Colon (tissue), 2 donors: ENCODE measurements around the gene SOD2.
A peak's percentile ranks its signal among the peaks of the same experiment; 100 is the strongest.
"Not testable (repeated sequence)": the region's sequence is repeated elsewhere in the genome, so short reads cannot be mapped to it uniquely, and the experiment has no call there.

Experiments
- FAIRE-seq: peaks from 2 replicates; lab custom pipeline; 2012; peaks lifted over from hg19 to GRCh38; lab: Jason Lieb, UNC
- donor health status: control.
- donor health status: control.

The SOD2 gene

GRCh38 chr6:159693128-159693893, at the start of gene SOD2:
Gene SOD2 (minus strand): TSS chr6:159693241. CDS start chr6:159693167, 74 bp downstream.
- no peak for FAIRE-seq

GRCh38 chr6:159742165-159742564, 49.1 kb upstream of the SOD2 start:
- FAIRE-seq = no peak

GRCh38 chr6:159739341-159739740, 46.3 kb upstream of the SOD2 start:
- no peak for FAIRE-seq

- FAIRE-seq = no peak
Observed at GRCh38 chr6:159736908-159737307, 43.9 kb upstream of the SOD2 start.

- not testable (repeated sequence) for FAIRE-seq
Observed at GRCh38 chr6:159733395-159733794, 40.4 kb upstream of the SOD2 start.

- FAIRE-seq = not testable (repeated sequence)
Observed at GRCh38 chr6:159732550-159732949, 39.5 kb upstream of the SOD2 start.

GRCh38 chr6:159730332-159730676, 37.3 kb upstream of the SOD2 start:
- FAIRE-seq = no peak

GRCh38 chr6:159729598-159730331, 36.7 kb upstream of the SOD2 start:
- FAIRE-seq = no peak

GRCh38 chr6:159728531-159728964, 35.5 kb upstream of the SOD2 start:
- FAIRE-seq = peak; percentile 41

- FAIRE-seq = no peak
Observed at GRCh38 chr6:159727717-159728445, 34.8 kb upstream of the SOD2 start.

GRCh38 chr6:159726918-159727716, 34.1 kb upstream of the SOD2 start, which contains the start of gene WTAP:
Gene WTAP (plus strand): TSS chr6:159727506. CDS start chr6:159736266, 8,760 bp downstream.
- FAIRE-seq = no peak

GRCh38 chr6:159726255-159726917, 33.3 kb upstream of the SOD2 start:
- no peak for FAIRE-seq

GRCh38 chr6:159725208-159725607, 32.2 kb upstream of the SOD2 start:
- not testable (repeated sequence) for FAIRE-seq

GRCh38 chr6:159724778-159725177, 31.7 kb upstream of the SOD2 start:
- no peak for FAIRE-seq

- no peak for FAIRE-seq
Observed at GRCh38 chr6:159723259-159723658, 30.2 kb upstream of the SOD2 start.

- no peak for FAIRE-seq
Observed at GRCh38 chr6:159722655-159723054, 29.6 kb upstream of the SOD2 start.

- FAIRE-seq = not testable (repeated sequence)
Observed at GRCh38 chr6:159721981-159722380, 28.9 kb upstream of the SOD2 start.

GRCh38 chr6:159720708-159721107, 27.7 kb upstream of the SOD2 start:
- no peak for FAIRE-seq

GRCh38 chr6:159719287-159719686, 26.2 kb upstream of the SOD2 start:
- FAIRE-seq = no peak

GRCh38 chr6:159718634-159719033, 25.6 kb upstream of the SOD2 start:
- no peak for FAIRE-seq
